Eye (tissue), 1 donor: ENCODE results near the gene KCNK16.
A peak's percentile ranks its signal among the peaks of the same experiment; 100 is the strongest.

Experiments used
- DNase-seq: peaks from one replicate; pipeline ENCODE4 v3.0.0-alpha.2; 2015

The KCNK16 gene

GRCh38 chr6:39341352-39341751 is 18.9 kb upstream of the KCNK16 start:
- DNase-seq, result no peak

- peak; percentile 69 for DNase-seq
Observed at GRCh38 chr6:39339868-39340550, 17.5 kb upstream of the KCNK16 start.

- DNase-seq, result no peak
Observed at GRCh38 chr6:39339096-39339867, 16.8 kb upstream of the KCNK16 start.

GRCh38 chr6:39338397-39338796 is 15.9 kb upstream of the KCNK16 start:
- no peak for DNase-seq

- DNase-seq, result no peak
Observed at GRCh38 chr6:39335780-39336545, 13.5 kb upstream of the KCNK16 start.

- no peak for DNase-seq
Observed at GRCh38 chr6:39333644-39334438, 11.3 kb upstream of the KCNK16 start.

- DNase-seq, result no peak
Observed at GRCh38 chr6:39330476-39330875, 8.0 kb upstream of the KCNK16 start.

GRCh38 chr6:39330057-39330456 is 7.6 kb upstream of the KCNK16 start:
- no peak for DNase-seq

- DNase-seq, result no peak
Observed at GRCh38 chr6:39328066-39328465, 5.6 kb upstream of the KCNK16 start.

- peak; percentile 81 for DNase-seq
Observed at GRCh38 chr6:39327507-39327906, 5.0 kb upstream of the KCNK16 start.

- no peak for DNase-seq
Observed at GRCh38 chr6:39321761-39322160, 741 bp downstream of the KCNK16 start.

GRCh38 chr6:39320363-39320984 is 2.0 kb downstream of the KCNK16 start:
- no peak for DNase-seq

GRCh38 chr6:39319621-39320362 is 2.7 kb downstream of the KCNK16 start:
- no peak for DNase-seq

- no peak for DNase-seq
Observed at GRCh38 chr6:39317256-39317655, 5.2 kb downstream of the KCNK16 start.

- DNase-seq, result no peak
Observed at GRCh38 chr6:39314273-39314795, 8.2 kb downstream of the KCNK16 start, which contains the start of gene KCNK17. Gene KCNK17 (minus strand): TSS chr6:39314419. CDS start chr6:39314320, 99 bp downstream.

GRCh38 chr6:39313526-39314272 is 8.8 kb downstream of the KCNK16 start:
- DNase-seq, result peak; percentile 41

GRCh38 chr6:39312912-39313525 is 9.5 kb downstream of the KCNK16 start:
- DNase-seq, result no peak

- DNase-seq, result no peak
Observed at GRCh38 chr6:39310542-39310941, 12.0 kb downstream of the KCNK16 start.

- peak; percentile 85 for DNase-seq
Observed at GRCh38 chr6:39309942-39310531, 12.5 kb downstream of the KCNK16 start.

- DNase-seq, result no peak
Observed at GRCh38 chr6:39307462-39307861, 15.0 kb downstream of the KCNK16 start.
